HepG2 (cell line): ENCODE data around the gene SLC22A15. TPM values are rescaled to one million over a fixed set of nuclear protein-coding genes. Genes with fewer than 3 reads are reported as not detected.

Experiments
- AHR ChIP-seq: IDR thresholded peaks from 2 replicates; pipeline ENCODE4 v1.6.1; 2018; ENCODE audit warnings: missing genetic modification reagents, missing compliant biosample characterization
- BCL6 ChIP-seq: IDR thresholded peaks from 2 replicates; pipeline ENCODE4 v1.6.1; 2016; ENCODE audit warnings: missing genetic modification reagents, missing compliant biosample characterization
- CBFB ChIP-seq: sonication (generic); formaldehyde crosslinking; IDR thresholded peaks from 2 replicates; pipeline ENCODE4 v1.4.0; 2020; ENCODE audit warnings: missing genetic modification reagents
- FOXK2 ChIP-seq: fragments of 450-650 bp; IDR thresholded peaks from 2 replicates; pipeline ENCODE4 v1.6.1; 2016
- FOXP4 ChIP-seq: sonication (generic); formaldehyde crosslinking; IDR thresholded peaks from 2 replicates; pipeline ENCODE4 v1.4.0; 2020; ENCODE audit warnings: missing genetic modification reagents
- JDP2 ChIP-seq: sonication (generic); formaldehyde crosslinking; IDR thresholded peaks from 2 replicates; pipeline ENCODE4 v1.8.1; 2022; ENCODE audit warnings: missing genetic modification reagents, borderline replicate concordance
- MEF2D ChIP-seq: sonication (generic); formaldehyde crosslinking; IDR thresholded peaks from 2 replicates; pipeline ENCODE4 v1.5.1; 2020; ENCODE audit warnings: mild to moderate bottlenecking, missing genetic modification reagents
- NFYB ChIP-seq: sonication (generic); formaldehyde crosslinking; IDR thresholded peaks from 2 replicates; pipeline ENCODE4 v1.4.0; 2020; ENCODE audit warnings: missing genetic modification reagents
- PAXIP1 ChIP-seq: sonication (generic); formaldehyde crosslinking; conservative IDR thresholded peaks from 2 replicates; pipeline ENCODE4 v1.4.0; 2020; ENCODE audit warnings: mild to moderate bottlenecking, missing genetic modification reagents, moderate library complexity
- RARG ChIP-seq: sonication (generic); formaldehyde crosslinking; IDR thresholded peaks from 2 replicates; pipeline ENCODE4 v1.4.0; 2020; ENCODE audit warnings: low read depth, mild to moderate bottlenecking, missing genetic modification reagents
- SAP130 ChIP-seq: IDR thresholded peaks from 2 replicates; pipeline ENCODE4 v1.6.1; 2016; ENCODE audit warnings: low read depth
- SMAD9 ChIP-seq: sonication (generic); formaldehyde crosslinking; IDR thresholded peaks from 2 replicates; pipeline ENCODE4 v1.5.1; 2020; ENCODE audit warnings: mild to moderate bottlenecking, missing genetic modification reagents
- ZNF605 ChIP-seq: sonication (generic); formaldehyde crosslinking; IDR thresholded peaks from 2 replicates; pipeline ENCODE4 v1.8.0; 2022; ENCODE audit warnings: mild to moderate bottlenecking, missing genetic modification reagents
- ZNF780A ChIP-seq: sonication (generic); formaldehyde crosslinking; IDR thresholded peaks from 2 replicates; pipeline ENCODE4 v1.8.0; 2022; ENCODE audit warnings: mild to moderate bottlenecking, missing genetic modification reagents, moderate library complexity
- polyA plus RNA-seq, 8 experiments: library from polyadenylated mRNA; depleted of rRNA in 3 of 8; stranded (reverse) in 7 of 8; unstranded in 1 of 8; fragments of >200 nt; fragmentation: Illumina TruSeq in 4 of 8; extraction: Trizol in 4 of 8; gene quantifications; 2 replicates each; pipeline versions ENCODE4 v1.2.1 to v1.2.3, GENCODE V29; 2011 to 2016; ENCODE audit warnings: low read depth in 4 of 8, missing spikeins in 1 of 8, mixed read lengths in 1 of 8; ENCODE audit not compliant: insufficient read depth in 1 of 8
- total RNA-seq, 5 experiments: library from RNA; depleted of rRNA; stranded (reverse); fragments of >200 nt; fragmentation: Illumina TruSeq; extraction: Trizol; gene quantifications; 2 replicates each; pipeline ENCODE4 v1.2.3, GENCODE V29; 2016; ENCODE audit warnings: low read depth in 1 of 5
- TF ChIP-seq, protein P1 (sequence below): sonication (generic); formaldehyde crosslinking; IDR thresholded peaks from 2 replicates; pipeline ENCODE4 v1.4.0; 2020; ENCODE audit warnings: missing genetic modification reagents, borderline replicate concordance
- TF ChIP-seq, protein P2 (sequence below): IDR thresholded peaks from 2 replicates; pipeline ENCODE4 v1.6.1; 2012; ENCODE audit warnings: low read depth, low read length, improper control_type of control experiment

Gene SLC22A15
- total and polyA plus RNA-seq, 2 of the 13 experiments (the other 11 are each of a cell fraction or from before 2014, with no cell fraction given) = 0.24 to 1.7 TPM

GRCh38 chr1:116110567-116111523 lies 134.5 kb downstream of the SLC22A15 start, which contains the start of gene MAB21L3 (continued):
- TF ChIP-seq, protein P1, sequence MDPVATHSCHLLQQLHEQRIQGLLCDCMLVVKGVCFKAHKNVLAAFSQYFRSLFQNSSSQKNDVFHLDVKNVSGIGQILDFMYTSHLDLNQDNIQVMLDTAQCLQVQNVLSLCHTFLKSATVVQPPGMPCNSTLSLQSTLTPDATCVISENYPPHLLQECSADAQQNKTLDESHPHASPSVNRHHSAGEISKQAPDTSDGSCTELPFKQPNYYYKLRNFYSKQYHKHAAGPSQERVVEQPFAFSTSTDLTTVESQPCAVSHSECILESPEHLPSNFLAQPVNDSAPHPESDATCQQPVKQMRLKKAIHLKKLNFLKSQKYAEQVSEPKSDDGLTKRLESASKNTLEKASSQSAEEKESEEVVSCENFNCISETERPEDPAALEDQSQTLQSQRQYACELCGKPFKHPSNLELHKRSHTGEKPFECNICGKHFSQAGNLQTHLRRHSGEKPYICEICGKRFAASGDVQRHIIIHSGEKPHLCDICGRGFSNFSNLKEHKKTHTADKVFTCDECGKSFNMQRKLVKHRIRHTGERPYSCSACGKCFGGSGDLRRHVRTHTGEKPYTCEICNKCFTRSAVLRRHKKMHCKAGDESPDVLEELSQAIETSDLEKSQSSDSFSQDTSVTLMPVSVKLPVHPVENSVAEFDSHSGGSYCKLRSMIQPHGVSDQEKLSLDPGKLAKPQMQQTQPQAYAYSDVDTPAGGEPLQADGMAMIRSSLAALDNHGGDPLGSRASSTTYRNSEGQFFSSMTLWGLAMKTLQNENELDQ (CRISPR knock-in tag) = no peak
- TF ChIP-seq, protein P2, sequence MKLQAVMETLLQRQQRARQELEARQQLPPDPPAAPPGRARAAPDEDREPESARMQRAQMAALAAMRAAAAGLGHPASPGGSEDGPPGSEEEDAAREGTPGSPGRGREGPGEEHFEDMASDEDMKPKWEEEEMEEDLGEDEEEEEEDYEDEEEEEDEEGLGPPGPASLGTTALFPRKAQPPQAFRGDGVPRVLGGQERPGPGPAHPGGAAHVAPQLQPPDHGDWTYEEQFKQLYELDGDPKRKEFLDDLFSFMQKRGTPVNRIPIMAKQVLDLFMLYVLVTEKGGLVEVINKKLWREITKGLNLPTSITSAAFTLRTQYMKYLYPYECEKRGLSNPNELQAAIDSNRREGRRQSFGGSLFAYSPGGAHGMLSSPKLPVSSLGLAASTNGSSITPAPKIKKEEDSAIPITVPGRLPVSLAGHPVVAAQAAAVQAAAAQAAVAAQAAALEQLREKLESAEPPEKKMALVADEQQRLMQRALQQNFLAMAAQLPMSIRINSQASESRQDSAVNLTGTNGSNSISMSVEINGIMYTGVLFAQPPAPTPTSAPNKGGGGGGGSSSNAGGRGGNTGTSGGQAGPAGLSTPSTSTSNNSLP = peak; percentile 28; the same call in 1 of the 2 replicates
- no peak for TF ChIP-seq RARG (CRISPR knock-in tag)
- TF ChIP-seq MEF2D = no peak
- TF ChIP-seq AHR = no peak
- no peak for TF ChIP-seq JDP2 (CRISPR knock-in tag)
- TF ChIP-seq PAXIP1 = peak; percentile 40; the same call in 1 of the 2 replicates
- TF ChIP-seq SMAD9 (CRISPR knock-in tag) = no peak
- no peak for TF ChIP-seq NFYB (CRISPR knock-in tag)
- no peak for TF ChIP-seq FOXP4 (CRISPR knock-in tag)
- TF ChIP-seq CBFB (CRISPR knock-in tag) = no peak
- TF ChIP-seq FOXK2 = no peak
- peak; percentile 41; the same call in 1 of the 2 replicates for TF ChIP-seq SAP130
- TF ChIP-seq BCL6 (CRISPR knock-in tag) = peak; percentile 88
- TF ChIP-seq ZNF605 (CRISPR knock-in tag) = 0 out of 2 replicates have a peak, but pooled peaks have one; percentile 29
- TF ChIP-seq ZNF780A (CRISPR knock-in tag) = no peak
